MM.1S (cell line): ENCODE measurements around the gene LRRN2.

ENCODE experiments used
- DNase-seq: peaks from one replicate; pipeline ENCODE4 v3.0.0-alpha.2; 2015
- H2AFZ ChIP-seq: fragments of 300-600 bp; sonication (generic); 2 replicates; pipeline ENCODE4 v1.6.0; 2016; ENCODE audit warnings: antibody characterized with exemption, low read length
- H3F3A ChIP-seq: fragments of 300-600 bp; sonication (generic); 2 replicates; pipeline ENCODE4 v1.6.1; 2016; ENCODE audit warnings: mild to moderate bottlenecking, antibody characterized with exemption, low read length, moderate library complexity, mixed read lengths; ENCODE audit not compliant: insufficient read depth
- H3K27ac ChIP-seq: fragments of 300-600 bp; sonication (generic); 2 replicates; pipeline ENCODE4 v1.5.1; 2016; ENCODE audit warnings: mild to moderate bottlenecking, low read length
- H3K27me3 ChIP-seq: fragments of 300-600 bp; sonication (generic); replicated peaks from 2 replicates; pipeline ENCODE4 v1.6.0; 2016; ENCODE audit warnings: low read length; ENCODE audit not compliant: insufficient read depth
- H3K36me3 ChIP-seq: fragments of 300-600 bp; sonication (generic); replicated peaks from 2 replicates; pipeline ENCODE4 v1.6.1; 2016; ENCODE audit warnings: mild to moderate bottlenecking, low read length, mixed read lengths; ENCODE audit not compliant: insufficient read depth
- H3K4me1 ChIP-seq: fragments of 300-600 bp; sonication (generic); 2 replicates; pipeline ENCODE4 v1.6.1; 2016; ENCODE audit warnings: low read length, mixed read lengths
- H3K4me2 ChIP-seq: fragments of 300-600 bp; sonication (generic); 2 replicates; pipeline ENCODE4 v1.6.0; 2016; ENCODE audit warnings: low read depth, low read length
- H3K4me3 ChIP-seq: fragments of 300-600 bp; sonication (generic); 2 replicates; pipeline ENCODE4 v1.5.1; 2016; ENCODE audit warnings: low read length, mixed read lengths
- H3K79me2 ChIP-seq: fragments of 300-600 bp; sonication (generic); 2 replicates; pipeline ENCODE4 v1.6.1; 2016; ENCODE audit warnings: mixed run types, low read length, mixed read lengths
- H3K9ac ChIP-seq: fragments of 300-600 bp; sonication (generic); 2 replicates; pipeline ENCODE4 v1.6.1; 2016; ENCODE audit warnings: low read length, mixed read lengths
- H3K9me2 ChIP-seq: fragments of 300-600 bp; sonication (generic); replicated peaks from 2 replicates; pipeline ENCODE4 v1.6.1; 2016; ENCODE audit warnings: mild to moderate bottlenecking, low read length, mixed read lengths; ENCODE audit not compliant: insufficient read depth
- H3K9me3 ChIP-seq: fragments of 300-600 bp; sonication (generic); replicated peaks from 2 replicates; pipeline ENCODE4 v1.6.1; 2016; ENCODE audit warnings: mild to moderate bottlenecking, low read length, mixed read lengths; ENCODE audit not compliant: insufficient read depth
- H4K20me1 ChIP-seq: fragments of 300-600 bp; sonication (generic); 2 replicates; pipeline ENCODE4 v1.6.1; 2016; ENCODE audit warnings: mild to moderate bottlenecking, low read length, moderate library complexity, mixed read lengths; ENCODE audit not compliant: insufficient read depth
- EZH2 ChIP-seq: fragments of 300-600 bp; sonication (generic); optimal IDR thresholded peaks from 2 replicates; pipeline ENCODE3; 2017; ENCODE audit warnings: low read depth, mild to moderate bottlenecking, antibody characterized with exemption, low read length, mixed read lengths
- EZH2phosphoT487 ChIP-seq: fragments of 300-600 bp; sonication (generic); IDR thresholded peaks from 2 replicates; pipeline ENCODE4 v1.6.1; 2018; ENCODE audit warnings: antibody characterized with exemption, low read length
- TF ChIP-seq, protein P1 (sequence below): fragments of 300-600 bp; sonication (generic); IDR thresholded peaks from 2 replicates; pipeline ENCODE4 v1.5.1; 2016; ENCODE audit warnings: antibody characterized with exemption, low read length, mixed read lengths

LRRN2 gene

DNA sequence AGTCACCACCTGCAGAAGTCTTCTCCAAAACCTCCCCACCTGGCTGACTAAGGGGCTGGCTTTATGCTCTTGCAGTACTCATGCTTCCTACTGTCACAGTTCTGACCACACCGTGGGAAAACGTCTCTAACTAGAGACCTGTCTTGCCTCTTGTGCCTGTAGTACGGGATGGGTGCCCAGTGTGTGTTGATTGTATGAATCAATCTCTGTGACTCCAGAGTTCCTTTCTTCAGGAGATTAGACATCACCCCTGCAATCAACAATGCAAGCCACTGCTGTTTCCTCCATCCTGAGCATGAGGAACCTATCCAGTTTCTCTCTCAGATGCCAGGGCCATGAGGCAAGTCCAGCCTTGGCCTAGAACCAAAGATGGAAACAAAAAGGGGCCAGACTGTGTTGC lies 64.1 kb downstream of the LRRN2 start:
- Histone ChIP-seq H3K9me2 (no peaks in the 10 kb centered on the region), H3K4me2 (no peak overlapping the region), H3K27ac (no peak overlapping the region), H3K9ac (no peak overlapping the region), H3K27me3 (0 out of 2 replicates have a peak, but pooled peaks cover under 1% of the 10 kb centered on the region), H4K20me1 (no peaks in the 10 kb centered on the region), H3K36me3 (no peaks in the 10 kb centered on the region), H3K9me3 (no peaks in the 10 kb centered on the region), H3K4me1 (no peaks in the 10 kb centered on the region), H3K79me2 (no peaks in the 10 kb centered on the region), H2AFZ (no peak overlapping the region), H3K4me3 (no peak overlapping the region), H3F3A (no peaks in the 10 kb centered on the region)
- TF ChIP-seq EZH2 (no peak), EZH2phosphoT487 (no peak)
- TF ChIP-seq, protein P1, sequence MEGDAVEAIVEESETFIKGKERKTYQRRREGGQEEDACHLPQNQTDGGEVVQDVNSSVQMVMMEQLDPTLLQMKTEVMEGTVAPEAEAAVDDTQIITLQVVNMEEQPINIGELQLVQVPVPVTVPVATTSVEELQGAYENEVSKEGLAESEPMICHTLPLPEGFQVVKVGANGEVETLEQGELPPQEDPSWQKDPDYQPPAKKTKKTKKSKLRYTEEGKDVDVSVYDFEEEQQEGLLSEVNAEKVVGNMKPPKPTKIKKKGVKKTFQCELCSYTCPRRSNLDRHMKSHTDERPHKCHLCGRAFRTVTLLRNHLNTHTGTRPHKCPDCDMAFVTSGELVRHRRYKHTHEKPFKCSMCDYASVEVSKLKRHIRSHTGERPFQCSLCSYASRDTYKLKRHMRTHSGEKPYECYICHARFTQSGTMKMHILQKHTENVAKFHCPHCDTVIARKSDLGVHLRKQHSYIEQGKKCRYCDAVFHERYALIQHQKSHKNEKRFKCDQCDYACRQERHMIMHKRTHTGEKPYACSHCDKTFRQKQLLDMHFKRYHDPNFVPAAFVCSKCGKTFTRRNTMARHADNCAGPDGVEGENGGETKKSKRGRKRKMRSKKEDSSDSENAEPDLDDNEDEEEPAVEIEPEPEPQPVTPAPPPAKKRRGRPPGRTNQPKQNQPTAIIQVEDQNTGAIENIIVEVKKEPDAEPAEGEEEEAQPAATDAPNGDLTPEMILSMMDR: no peak
- no peak for DNase-seq

DNA sequence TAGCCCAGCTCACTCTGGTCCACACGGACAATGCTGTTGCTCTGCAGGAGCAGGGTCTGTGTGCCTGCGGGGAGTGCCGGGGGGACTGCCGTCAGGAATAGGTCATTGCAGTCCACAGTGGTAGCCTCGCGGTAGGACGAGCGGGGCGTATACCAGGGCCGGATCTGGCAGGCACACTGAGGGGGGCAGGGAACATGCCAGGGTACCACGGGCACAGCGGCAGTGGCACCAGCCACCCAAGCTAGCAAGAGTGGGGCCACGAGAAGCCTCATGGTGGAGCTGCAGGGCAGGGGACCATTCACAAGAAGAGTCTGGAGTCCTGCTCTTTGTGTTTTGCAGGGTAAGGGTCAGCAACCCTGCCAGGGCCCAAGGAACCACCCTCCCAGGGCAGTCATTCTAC lies 65.8 kb downstream of the LRRN2 start:
- Histone ChIP-seq H3K9me2 (no peaks in the 10 kb centered on the region), H3K27ac (no peak overlapping the region), H3K4me1 (no peaks in the 10 kb centered on the region), H3K27me3 (no peaks in the 10 kb centered on the region), H3F3A (no peaks in the 10 kb centered on the region), H4K20me1 (no peaks in the 10 kb centered on the region), H3K36me3 (no peaks in the 10 kb centered on the region), H3K79me2 (no peaks in the 10 kb centered on the region), H2AFZ (no peak overlapping the region), H3K9me3 (no peaks in the 10 kb centered on the region), H3K4me2 (no peak overlapping the region), H3K9ac (no peak overlapping the region), H3K4me3 (no peak overlapping the region)
- TF ChIP-seq, protein P1: no peak
- TF ChIP-seq EZH2phosphoT487: no peak
- no peak for TF ChIP-seq EZH2
- DNase-seq: no peak

DNA sequence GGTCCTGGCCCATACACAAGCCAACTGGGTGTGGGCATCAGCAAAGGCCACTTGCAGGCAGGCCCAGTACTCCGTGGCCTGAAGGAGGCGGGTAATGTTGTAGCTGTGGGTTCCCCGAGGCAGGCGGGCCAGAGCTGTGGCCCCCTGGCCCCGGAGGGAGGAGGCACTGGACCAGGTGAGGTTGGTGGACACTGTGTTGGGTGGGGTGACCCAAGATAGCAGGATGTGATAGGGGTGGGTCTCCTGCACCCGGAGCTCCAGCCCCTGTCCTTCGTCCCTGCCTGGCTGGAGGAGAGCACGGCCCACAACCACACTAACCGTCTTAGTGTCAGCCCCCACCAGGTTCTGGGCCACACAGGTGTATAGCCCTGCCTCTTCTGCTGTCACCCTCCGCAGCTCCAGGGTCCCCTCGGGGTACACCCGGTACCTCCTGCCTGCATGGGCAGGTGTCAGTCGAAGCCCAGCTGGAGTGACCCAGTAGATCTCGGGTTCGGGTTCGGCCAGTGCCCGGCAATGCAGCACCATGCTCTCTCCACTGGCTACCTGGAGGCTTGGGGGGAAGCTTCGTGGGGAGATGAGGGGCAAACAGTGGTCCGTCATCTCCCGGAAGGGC lies 67.3 kb downstream of the LRRN2 start:
- DNase-seq: no peak
- no peaks in the 10 kb centered on the region for H3K9me3 ChIP-seq
- no peaks in the 10 kb centered on the region for H3K4me1 ChIP-seq
- no peaks in the 10 kb centered on the region for H3K9me2 ChIP-seq
- no peak overlapping the region for H3K9ac ChIP-seq
- H3K27me3 ChIP-seq: no peaks in the 10 kb centered on the region
- H3K79me2 ChIP-seq: no peaks in the 10 kb centered on the region
- TF ChIP-seq EZH2 (no peak), EZH2phosphoT487 (no peak)
- TF ChIP-seq, protein P1: no peak
- H3K4me2 ChIP-seq: no peak overlapping the region
- H2AFZ ChIP-seq: no peak overlapping the region
- no peak overlapping the region for H3K4me3 ChIP-seq
- H3K36me3 ChIP-seq: no peaks in the 10 kb centered on the region
- no peaks in the 10 kb centered on the region for H4K20me1 ChIP-seq
- no peak overlapping the region for H3K27ac ChIP-seq
- no peaks in the 10 kb centered on the region for H3F3A ChIP-seq
